HepG2 (cell line): Measurements from ENCODE around the gene NFATC4. TPM values are rescaled to one million over a fixed set of nuclear protein-coding genes. Genes with fewer than 3 reads are reported as not detected.

Experiments
- ATF7 ChIP-seq, 2 experiments: fragments of 450-650 bp in 1 of 2; sonication (generic) in 1 of 2; formaldehyde crosslinking in 1 of 2; IDR thresholded peaks; 2 replicates each; pipeline versions ENCODE4 v1.4.0 to v1.6.1; 2016 to 2020; ENCODE audit warnings: antibody characterized with exemption in 1 of 2, mild to moderate bottlenecking in 1 of 2, missing genetic modification reagents in 1 of 2
- HDAC2 ChIP-seq: sonication (generic); formaldehyde crosslinking; IDR thresholded peaks from 2 replicates; pipeline ENCODE4 v1.4.0; 2020; ENCODE audit warnings: missing genetic modification reagents
- HNF4A ChIP-seq: sonication (generic); formaldehyde crosslinking; IDR thresholded peaks from 2 replicates; pipeline ENCODE4 v1.4.0; 2020; ENCODE audit warnings: missing genetic modification reagents
- IKZF5 ChIP-seq: IDR thresholded peaks from 2 replicates; pipeline ENCODE4 v1.6.1; 2018; ENCODE audit warnings: missing genetic modification reagents, mild to moderate bottlenecking, missing compliant biosample characterization
- KDM4B ChIP-seq: sonication (generic); formaldehyde crosslinking; IDR thresholded peaks from 2 replicates; pipeline ENCODE4 v1.4.0; 2020; ENCODE audit warnings: missing genetic modification reagents
- MED13 ChIP-seq: sonication (generic); formaldehyde crosslinking; IDR thresholded peaks from 2 replicates; pipeline ENCODE4 v1.5.0; 2020; ENCODE audit warnings: missing genetic modification reagents
- MEF2D ChIP-seq: sonication (generic); formaldehyde crosslinking; IDR thresholded peaks from 2 replicates; pipeline ENCODE4 v1.5.1; 2020; ENCODE audit warnings: mild to moderate bottlenecking, missing genetic modification reagents
- MZF1 ChIP-seq: sonication (generic); formaldehyde crosslinking; IDR thresholded peaks from 2 replicates; pipeline ENCODE4 v1.8.1; 2023; ENCODE audit warnings: mild to moderate bottlenecking, missing genetic modification reagents, borderline replicate concordance
- PHF20 ChIP-seq: sonication (generic); formaldehyde crosslinking; IDR thresholded peaks from 2 replicates; pipeline ENCODE4 v1.5.0; 2020; ENCODE audit warnings: mild to moderate bottlenecking, missing genetic modification reagents
- POLR2A ChIP-seq, 2 experiments: IDR thresholded peaks; 2 replicates each; pipeline ENCODE4 v1.6.1; 2011; ENCODE audit warnings: low read depth in 2 of 2, low read length in 2 of 2, mild to moderate bottlenecking in 1 of 2, moderate library complexity in 1 of 2; ENCODE audit not compliant: insufficient read depth in 1 of 2
- SRSF9 ChIP-seq: fragments of 200-400 bp; formaldehyde crosslinking; IDR thresholded peaks from 2 replicates; pipeline ENCODE4 v1.6.1; 2018; ENCODE audit warnings: borderline replicate concordance, mild to moderate bottlenecking, low read depth, low read length; ENCODE audit not compliant: insufficient read depth, poor library complexity, severe bottlenecking
- TOPORS ChIP-seq: sonication (generic); formaldehyde crosslinking; IDR thresholded peaks from 2 replicates; pipeline ENCODE4 v1.8.0; 2023; ENCODE audit warnings: mild to moderate bottlenecking, missing genetic modification reagents
- ZEB1 ChIP-seq: IDR thresholded peaks from 2 replicates; pipeline ENCODE4 v1.6.1; 2012; ENCODE audit warnings: mild to moderate bottlenecking, low read depth, inconsistent platforms; ENCODE audit not compliant: insufficient replicate concordance
- ZMYM4 ChIP-seq: sonication (generic); formaldehyde crosslinking; IDR thresholded peaks from 2 replicates; pipeline ENCODE4 v1.8.1; 2023; ENCODE audit warnings: mild to moderate bottlenecking, missing genetic modification reagents
- ZNF263 ChIP-seq: sonication (generic); formaldehyde crosslinking; IDR thresholded peaks from 2 replicates; pipeline ENCODE4 v1.4.0; 2020; ENCODE audit warnings: missing genetic modification reagents
- ZNF275 ChIP-seq: sonication (generic); formaldehyde crosslinking; IDR thresholded peaks from 2 replicates; pipeline ENCODE4 v1.8.0; 2022; ENCODE audit warnings: missing genetic modification reagents, mild to moderate bottlenecking, inconsistent platforms, borderline replicate concordance
- ZNF34 ChIP-seq: sonication (generic); formaldehyde crosslinking; IDR thresholded peaks from 2 replicates; pipeline ENCODE4 v1.4.0; 2020; ENCODE audit warnings: mild to moderate bottlenecking, missing genetic modification reagents, borderline replicate concordance
- ZNF354B ChIP-seq: sonication (generic); formaldehyde crosslinking; IDR thresholded peaks from 2 replicates; pipeline ENCODE4 v1.8.0; 2022; ENCODE audit warnings: mild to moderate bottlenecking, missing genetic modification reagents
- ZNF430 ChIP-seq: sonication (generic); formaldehyde crosslinking; IDR thresholded peaks from 2 replicates; pipeline ENCODE4 v1.9.0; 2021; ENCODE audit warnings: mild to moderate bottlenecking, missing genetic modification reagents
- ZNF547 ChIP-seq: sonication (generic); formaldehyde crosslinking; IDR thresholded peaks from 2 replicates; pipeline ENCODE4 v1.5.1; 2020; ENCODE audit warnings: mild to moderate bottlenecking, missing genetic modification reagents
- ZNF616 ChIP-seq: sonication (generic); formaldehyde crosslinking; IDR thresholded peaks from 2 replicates; pipeline ENCODE4 v1.5.0; 2020; ENCODE audit warnings: low read depth, mild to moderate bottlenecking, missing genetic modification reagents
- ZNF670 ChIP-seq: sonication (generic); formaldehyde crosslinking; IDR thresholded peaks from 2 replicates; pipeline ENCODE4 v1.8.0; 2022; ENCODE audit warnings: mild to moderate bottlenecking, missing genetic modification reagents, borderline replicate concordance
- ZNF746 ChIP-seq: sonication (generic); formaldehyde crosslinking; IDR thresholded peaks from 2 replicates; pipeline ENCODE4 v1.8.0; 2022; ENCODE audit warnings: mild to moderate bottlenecking, missing genetic modification reagents
- ZNF761 ChIP-seq: sonication (generic); formaldehyde crosslinking; conservative IDR thresholded peaks from 2 replicates; pipeline ENCODE4 v1.4.0; 2020; ENCODE audit warnings: mild to moderate bottlenecking, missing genetic modification reagents
- ZNF770 ChIP-seq: sonication (generic); formaldehyde crosslinking; IDR thresholded peaks from 2 replicates; pipeline ENCODE4 v1.5.0; 2020; ENCODE audit warnings: mild to moderate bottlenecking, missing genetic modification reagents
- ZNF883 ChIP-seq: sonication (generic); formaldehyde crosslinking; IDR thresholded peaks from 2 replicates; pipeline ENCODE4 v1.5.1; 2020; ENCODE audit warnings: mild to moderate bottlenecking, missing genetic modification reagents; ENCODE audit errors: not compliant biosample characterization
- polyA plus RNA-seq, 8 experiments: library from polyadenylated mRNA; depleted of rRNA in 3 of 8; stranded (reverse) in 7 of 8; unstranded in 1 of 8; fragments of >200 nt; fragmentation: Illumina TruSeq in 4 of 8; extraction: Trizol in 4 of 8; gene quantifications; 2 replicates each; pipeline versions ENCODE4 v1.2.1 to v1.2.3, GENCODE V29; 2011 to 2016; ENCODE audit warnings: low read depth in 4 of 8, missing spikeins in 1 of 8, mixed read lengths in 1 of 8; ENCODE audit not compliant: insufficient read depth in 1 of 8
- total RNA-seq, 5 experiments: library from RNA; depleted of rRNA; stranded (reverse); fragments of >200 nt; fragmentation: Illumina TruSeq; extraction: Trizol; gene quantifications; 2 replicates each; pipeline ENCODE4 v1.2.3, GENCODE V29; 2016; ENCODE audit warnings: low read depth in 1 of 5

NFATC4 gene
- total and polyA plus RNA-seq, 2 of the 13 experiments (the other 11 are each of a cell fraction or from before 2014, with no cell fraction given), result 0.04 to 0.15 TPM

GRCh38 chr14:24399999-24400718, 32.2 kb downstream of the NFATC4 start (continued):
- TF ChIP-seq ZNF770 (CRISPR knock-in tag) (no peak), ZNF547 (CRISPR knock-in tag) (no peak; the same call in 1 of the 2 replicates), ZMYM4 (no peak), KDM4B (CRISPR knock-in tag) (no peak), ZNF883 (CRISPR knock-in tag) (no peak), POLR2A (IDR thresholded peaks at IDR 0.05; ENCODE audit: insufficient read depth in 1 of 2, low read depth in 2 of 2, low read length in 2 of 2) (no peak), ZNF263 (0 out of 2 replicates have a peak, but pooled peaks have one; percentile 47), PHF20 (CRISPR knock-in tag) (0 out of 2 replicates have a peak, but pooled peaks have one; percentile 11), MEF2D (CRISPR knock-in tag) (no peak), ZNF430 (0 out of 2 replicates have a peak, but pooled peaks have one; percentile 20), MZF1 (CRISPR knock-in tag) (no peak), ZEB1 (peak; percentile 60), HNF4A (peak; percentile 81), IKZF5 (peak; percentile 25; the same call in 1 of the 2 replicates), ZNF746 (CRISPR knock-in tag) (peak; percentile 55; the same call in 1 of the 2 replicates), SRSF9 (no peak), ZNF354B (CRISPR knock-in tag) (peak; percentile 64; the same call in 1 of the 2 replicates), ZNF616 (CRISPR knock-in tag) (no peak), ATF7 (IDR thresholded peaks at IDR 0.05) (no peak), ATF7 (CRISPR knock-in tag; IDR thresholded peaks at IDR 0.05) (no peak), MED13 (no peak), TOPORS (no peak; the same call in 1 of the 2 replicates), ZNF34 (CRISPR knock-in tag) (no peak), ZNF761 (CRISPR knock-in tag) (no peak), ZNF275 (CRISPR knock-in tag) (no peak), HDAC2 (CRISPR knock-in tag) (no peak), ZNF670 (0 out of 2 replicates have a peak, but pooled peaks have one; percentile 23)
